ENCODE measurements around the gene TPO.

DNA sequence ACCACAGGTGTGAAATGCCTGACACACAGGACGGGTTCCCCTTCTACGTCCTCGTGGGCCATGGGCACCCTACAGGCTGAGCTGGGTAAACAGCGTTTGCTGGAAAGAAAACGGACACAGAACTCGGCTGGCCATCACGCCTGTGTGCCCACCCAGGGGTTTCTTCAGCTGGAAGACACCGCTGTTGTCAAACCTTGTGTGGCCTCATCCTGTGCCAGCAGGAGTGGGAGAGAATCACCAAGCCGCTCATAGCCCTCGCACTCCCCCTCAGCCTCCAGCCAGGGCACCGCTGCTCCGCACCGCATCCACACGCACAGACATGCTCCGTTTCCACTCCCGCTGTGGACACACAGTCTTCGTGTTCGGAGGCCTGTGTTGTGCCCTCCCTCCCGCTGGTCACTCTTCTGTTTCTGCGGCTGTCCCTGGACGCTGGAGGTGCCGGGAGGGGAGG is 169.7 kb downstream of the TPO start:
- TF ChIP-seq CTCF (conservative IDR thresholded peaks at IDR 0.05 in 1 of 2, IDR thresholded peaks at IDR 0.05 in 1 of 2; ENCODE audit: extremely low read depth in 1 of 2, insufficient read depth in 1 of 2, low read depth in 1 of 2, low read length in 2 of 2), result no peak
- TF ChIP-seq EZH2 (IDR thresholded peaks at IDR 0.05; ENCODE audit: borderline replicate concordance, low read length), result no peak

Measured in mammary epithelial cell (primary cell).